Activated CD4-positive, alpha-beta T cell treated with anti-CD3 and anti-CD28 coated beads, Interleukin-2, amount 50 U/mL, for 1 hour (primary cell): ENCODE data around the gene SKIDA1.

Experiments used
- DNase-seq: peaks from one replicate; pipeline ENCODE4 v3.0.0-alpha.2; 2020

Gene SKIDA1

GRCh38 chr10:21515361-21516241 lies 9.9 kb downstream of the SKIDA1 start:
- no peak for DNase-seq

DNA sequence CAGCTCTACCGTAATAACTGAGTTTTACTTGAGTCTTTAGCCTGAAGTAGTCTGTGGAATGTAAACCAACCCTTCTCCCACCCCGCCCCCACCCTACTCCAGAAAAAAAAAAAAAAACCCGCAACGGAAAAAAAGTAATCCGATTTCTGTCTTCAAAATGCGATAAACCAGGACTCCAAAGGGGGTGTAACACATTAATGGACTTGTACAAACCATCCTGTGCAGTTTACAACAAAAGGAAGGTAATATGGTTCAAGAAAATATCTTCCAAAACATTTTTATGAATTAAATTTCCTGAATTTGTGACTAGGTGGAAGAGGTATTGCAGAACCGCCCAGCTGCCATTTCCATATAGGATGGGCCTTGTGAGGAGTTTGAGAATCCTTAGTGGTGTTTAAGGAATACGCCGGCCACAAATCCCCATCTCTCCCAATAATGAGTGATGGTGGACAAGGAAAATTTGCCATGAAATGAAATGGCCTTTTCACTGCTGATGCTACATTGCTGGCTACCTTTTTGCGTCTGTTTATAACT lies 10.6 kb downstream of the SKIDA1 start:
- DNase-seq, result no peak

- no peak for DNase-seq
Measured at GRCh38 chr10:21514129-21514817, 11.2 kb downstream of the SKIDA1 start.

GRCh38 chr10:21513405-21513788 lies 12.1 kb downstream of the SKIDA1 start:
- DNase-seq, result no peak

DNA sequence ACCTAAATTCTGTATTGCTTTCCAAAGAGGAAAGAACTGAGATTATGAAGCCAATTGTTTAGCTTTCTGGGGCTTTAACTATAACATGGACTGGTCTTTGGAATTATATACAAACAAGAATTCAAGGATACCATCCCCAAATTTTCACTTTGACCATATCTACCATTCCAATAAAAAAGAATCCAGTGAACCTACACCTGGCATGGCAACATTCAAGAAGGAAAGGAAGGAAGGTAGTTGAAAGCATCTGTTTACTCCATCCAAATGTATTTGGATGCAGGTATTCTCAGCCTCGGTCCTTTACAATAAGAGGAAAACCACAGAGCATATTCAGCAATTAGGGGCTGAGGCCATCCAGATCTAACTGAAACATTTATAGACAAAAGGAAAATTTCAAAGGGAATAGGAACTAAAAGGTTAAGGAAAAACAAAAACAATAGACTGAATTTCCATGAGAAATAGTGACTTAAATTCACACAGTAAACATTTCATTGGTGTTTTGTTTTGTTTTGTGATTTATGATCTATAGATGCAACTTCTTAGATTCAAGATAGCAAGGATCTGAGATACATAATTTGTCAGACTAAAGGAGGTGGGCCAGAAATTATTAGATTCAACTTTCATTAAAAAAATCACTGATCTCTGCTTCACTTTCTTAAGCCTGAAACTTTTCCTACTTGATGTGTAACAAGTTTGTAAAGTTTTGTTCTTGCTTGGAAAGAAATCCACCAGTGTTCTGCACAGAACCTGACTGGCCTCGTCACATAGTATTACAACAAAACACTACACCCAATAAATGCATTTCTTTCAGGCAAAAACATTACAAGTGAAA lies 12.7 kb downstream of the SKIDA1 start:
- DNase-seq, result no peak

- DNase-seq, result no peak
Measured at GRCh38 chr10:21511946-21512572, 13.4 kb downstream of the SKIDA1 start.

DNA sequence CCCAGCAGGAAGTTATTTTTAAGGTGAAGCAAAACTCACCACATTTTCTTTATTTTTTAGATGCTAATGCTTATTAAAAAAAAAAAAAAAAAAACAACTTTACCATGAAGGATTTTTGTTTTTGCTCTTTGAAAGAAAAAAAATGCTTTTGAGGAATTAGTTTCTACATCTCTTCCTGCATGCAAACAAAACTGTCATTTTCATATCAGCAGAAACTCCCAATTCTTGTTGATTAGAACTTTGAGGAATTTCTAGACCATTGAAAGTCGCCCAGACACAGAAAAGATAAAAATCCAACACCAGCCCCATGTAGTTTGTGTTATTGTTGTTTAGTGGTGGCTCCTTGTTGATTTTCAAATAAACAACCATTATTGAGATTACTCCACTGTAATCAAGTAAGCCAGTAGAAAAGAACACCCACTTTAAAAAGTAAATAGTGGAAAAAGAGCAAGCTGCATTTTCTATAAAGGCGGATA lies 14.3 kb downstream of the SKIDA1 start:
- no peak for DNase-seq

- DNase-seq, result no peak
Measured at GRCh38 chr10:21510241-21511094, 15.0 kb downstream of the SKIDA1 start.

GRCh38 chr10:21509341-21510240 lies 15.9 kb downstream of the SKIDA1 start:
- no peak for DNase-seq

- no peak for DNase-seq
Measured at GRCh38 chr10:21508706-21509331, 16.7 kb downstream of the SKIDA1 start.

- DNase-seq, result no peak
Measured at GRCh38 chr10:21507150-21507549, 18.3 kb downstream of the SKIDA1 start.

GRCh38 chr10:21506351-21506750 lies 19.1 kb downstream of the SKIDA1 start:
- DNase-seq, result no peak

GRCh38 chr10:21505711-21506278 lies 19.7 kb downstream of the SKIDA1 start:
- DNase-seq, result no peak

- no peak for DNase-seq
Measured at GRCh38 chr10:21503542-21503941, 21.9 kb downstream of the SKIDA1 start.

DNA sequence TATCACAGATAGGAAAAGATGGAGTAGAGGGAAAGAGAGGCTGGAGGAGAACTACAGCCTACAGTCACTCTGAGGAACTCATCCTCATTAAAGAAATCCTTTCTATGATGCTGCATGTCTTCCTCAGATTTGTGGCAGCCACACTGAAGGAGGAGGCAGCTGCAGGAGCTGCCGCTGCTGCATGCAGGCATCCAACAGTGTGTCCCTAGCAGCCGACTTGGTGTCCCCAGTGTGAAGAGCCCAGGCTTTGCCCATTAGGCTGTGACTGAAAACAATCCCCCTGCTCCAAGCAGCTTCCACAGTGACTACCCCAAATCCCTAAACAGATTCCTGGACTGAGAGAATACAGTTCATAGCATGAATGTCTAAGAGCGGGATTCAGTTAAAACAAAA lies 23.1 kb downstream of the SKIDA1 start:
- no peak for DNase-seq

GRCh38 chr10:21501731-21502347 lies 23.6 kb downstream of the SKIDA1 start:
- no peak for DNase-seq

- DNase-seq, result no peak
Measured at GRCh38 chr10:21501091-21501490, 24.4 kb downstream of the SKIDA1 start.

GRCh38 chr10:21500578-21500910 lies 24.9 kb downstream of the SKIDA1 start:
- no peak for DNase-seq
